GM12865 (cell line): Measurements from ENCODE around the gene F10.
"Not testable (repeated sequence)": the region's sequence is repeated elsewhere in the genome, so short reads cannot be mapped to it uniquely, and the experiment has no call there.

Experiments
- DNase-seq: peaks from one replicate; pipeline ENCODE4 v3.0.0; 2010; ENCODE audit warnings: low read depth
- H3K4me3 ChIP-seq: 2 replicates; pipeline ENCODE4 v1.5.1; 2011; ENCODE audit warnings: mild to moderate bottlenecking, low read depth, low read length, control low read depth
- TF ChIP-seq, protein P1 (sequence below): IDR thresholded peaks from 2 replicates; pipeline ENCODE4 v1.5.1; 2011; ENCODE audit warnings: low read length, control low read depth, low read depth, inconsistent platforms; ENCODE audit not compliant: insufficient read depth; ENCODE audit errors: missing control alignments

F10 gene

DNA sequence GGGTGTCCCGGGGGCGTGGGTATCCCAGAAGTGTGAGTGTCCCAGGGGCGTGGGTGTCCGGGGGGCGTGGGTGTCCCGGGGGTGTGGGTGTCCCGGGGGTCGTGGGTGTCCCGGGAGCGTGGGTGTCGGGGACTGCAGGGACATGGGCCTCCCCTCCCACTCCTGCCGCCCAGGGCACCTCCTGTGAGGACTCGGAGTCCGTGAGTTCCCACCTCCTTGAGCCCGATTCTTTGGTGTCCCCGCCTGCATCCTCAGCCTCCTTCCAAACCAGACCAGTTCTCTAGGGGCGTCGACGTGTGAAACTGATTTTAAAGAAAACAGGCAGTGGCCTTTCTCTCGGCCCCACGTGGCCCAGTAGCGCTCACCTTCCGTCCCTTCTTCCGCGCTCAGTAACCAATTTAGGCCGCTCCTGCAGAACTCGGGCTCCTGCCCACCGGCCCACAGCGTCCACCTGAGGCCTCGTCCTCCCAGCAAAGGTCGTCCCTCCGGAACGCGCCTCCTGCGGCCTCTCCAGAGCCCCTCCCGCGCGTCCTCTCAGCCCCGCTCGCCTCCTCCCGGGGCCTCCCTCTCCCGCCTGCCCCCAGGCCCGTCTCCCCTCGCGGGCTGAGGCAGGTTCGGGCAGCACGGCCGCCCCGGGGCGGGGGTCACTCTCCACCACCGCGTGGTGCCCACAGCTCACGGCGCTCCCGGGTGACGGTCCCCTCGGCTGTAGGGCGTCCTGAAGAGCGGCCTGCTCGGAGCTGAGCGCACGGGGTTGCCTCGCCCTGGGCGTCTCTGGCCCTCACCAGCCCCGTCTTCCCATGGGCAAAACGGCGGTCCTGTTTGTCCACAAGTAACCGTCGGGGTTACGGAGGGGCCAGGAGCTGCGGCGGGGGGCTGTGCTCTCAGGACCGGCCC, 13.2 kb upstream of the F10 start:
- no peak for DNase-seq
- no peak overlapping the region for H3K4me3 ChIP-seq
- TF ChIP-seq, protein P1, sequence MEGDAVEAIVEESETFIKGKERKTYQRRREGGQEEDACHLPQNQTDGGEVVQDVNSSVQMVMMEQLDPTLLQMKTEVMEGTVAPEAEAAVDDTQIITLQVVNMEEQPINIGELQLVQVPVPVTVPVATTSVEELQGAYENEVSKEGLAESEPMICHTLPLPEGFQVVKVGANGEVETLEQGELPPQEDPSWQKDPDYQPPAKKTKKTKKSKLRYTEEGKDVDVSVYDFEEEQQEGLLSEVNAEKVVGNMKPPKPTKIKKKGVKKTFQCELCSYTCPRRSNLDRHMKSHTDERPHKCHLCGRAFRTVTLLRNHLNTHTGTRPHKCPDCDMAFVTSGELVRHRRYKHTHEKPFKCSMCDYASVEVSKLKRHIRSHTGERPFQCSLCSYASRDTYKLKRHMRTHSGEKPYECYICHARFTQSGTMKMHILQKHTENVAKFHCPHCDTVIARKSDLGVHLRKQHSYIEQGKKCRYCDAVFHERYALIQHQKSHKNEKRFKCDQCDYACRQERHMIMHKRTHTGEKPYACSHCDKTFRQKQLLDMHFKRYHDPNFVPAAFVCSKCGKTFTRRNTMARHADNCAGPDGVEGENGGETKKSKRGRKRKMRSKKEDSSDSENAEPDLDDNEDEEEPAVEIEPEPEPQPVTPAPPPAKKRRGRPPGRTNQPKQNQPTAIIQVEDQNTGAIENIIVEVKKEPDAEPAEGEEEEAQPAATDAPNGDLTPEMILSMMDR = no peak

DNA sequence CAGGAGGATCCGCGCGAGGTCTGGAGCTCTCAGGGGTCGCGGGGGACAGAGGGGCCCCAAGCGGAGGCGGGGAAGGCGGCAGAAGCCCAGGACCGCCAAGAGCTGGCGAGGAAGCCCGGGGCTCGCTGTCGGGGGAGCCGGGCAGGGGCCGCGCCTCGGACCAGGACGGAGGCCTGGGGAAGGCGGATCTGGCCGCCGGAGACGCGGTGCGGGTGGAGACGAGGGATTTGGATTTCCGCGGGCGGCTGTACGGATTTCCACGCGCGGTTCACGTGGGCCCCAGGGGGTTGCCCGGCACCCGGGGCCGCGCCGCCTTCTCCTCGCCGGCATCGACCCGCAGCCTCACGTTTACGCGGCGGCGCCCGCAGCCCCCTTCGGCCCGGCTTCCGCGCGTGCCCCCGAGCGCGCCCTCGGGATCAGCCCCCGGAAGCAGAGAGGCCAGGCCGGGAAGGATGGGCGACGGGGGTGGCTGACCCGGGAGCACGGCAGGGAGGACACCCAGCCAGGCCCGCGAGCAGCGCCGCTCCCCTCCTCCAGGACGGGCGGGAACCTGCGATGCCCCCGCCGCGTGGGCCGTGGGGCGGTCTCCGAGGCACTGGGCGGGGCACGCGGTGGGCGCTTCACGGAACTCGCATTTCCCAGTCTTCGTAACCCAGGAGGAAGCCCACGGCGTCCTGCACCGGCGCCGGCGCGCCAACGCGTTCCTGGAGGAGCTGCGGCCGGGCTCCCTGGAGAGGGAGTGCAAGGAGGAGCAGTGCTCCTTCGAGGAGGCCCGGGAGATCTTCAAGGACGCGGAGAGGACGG, 12.3 kb upstream of the F10 start:
- TF ChIP-seq, protein P1 = no peak
- H3K4me3 ChIP-seq = no peak overlapping the region
- no peak for DNase-seq

- no peak for DNase-seq
- no peak overlapping the region for H3K4me3 ChIP-seq
- TF ChIP-seq, protein P1 = no peak
Measured at GRCh38 chr13:113110852-113111315, 11.7 kb upstream of the F10 start.

DNA sequence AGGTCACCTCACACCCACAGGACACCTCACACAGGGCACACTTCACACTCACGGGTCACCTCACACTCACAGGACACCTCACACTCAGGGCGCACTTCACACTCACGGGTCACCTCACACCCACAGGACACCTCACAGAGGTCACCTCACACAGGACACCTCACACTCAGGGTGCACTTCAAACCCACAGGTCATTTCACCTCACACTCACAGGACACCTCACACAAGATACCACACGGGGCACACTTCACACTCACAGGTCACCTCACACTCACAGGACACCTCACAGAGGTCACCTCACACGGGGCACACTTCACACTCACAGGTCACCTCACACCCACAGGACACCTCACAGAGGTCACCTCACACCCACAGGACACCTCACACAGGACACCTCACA, 10.8 kb upstream of the F10 start:
- DNase-seq, H3K4me3 ChIP-seq: not testable (repeated sequence)

DNA sequence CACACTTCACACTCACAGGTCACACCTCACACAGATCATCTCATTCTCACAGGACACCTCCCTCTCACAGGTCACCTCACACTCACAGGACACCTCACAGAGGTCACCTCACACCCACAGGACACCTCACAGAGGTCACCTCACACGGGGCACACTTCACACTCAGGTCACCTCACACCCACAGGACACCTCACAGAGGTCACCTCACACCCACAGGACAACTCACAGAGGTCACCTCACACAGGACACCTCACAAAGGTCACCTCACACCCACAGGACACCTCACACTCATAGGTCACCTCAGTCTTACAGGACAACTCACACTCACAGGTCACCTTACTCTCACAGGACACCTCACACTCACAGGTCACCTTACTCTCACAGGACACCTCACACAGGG, 10.1 kb upstream of the F10 start:
- not testable (repeated sequence) for DNase-seq, H3K4me3 ChIP-seq

DNA sequence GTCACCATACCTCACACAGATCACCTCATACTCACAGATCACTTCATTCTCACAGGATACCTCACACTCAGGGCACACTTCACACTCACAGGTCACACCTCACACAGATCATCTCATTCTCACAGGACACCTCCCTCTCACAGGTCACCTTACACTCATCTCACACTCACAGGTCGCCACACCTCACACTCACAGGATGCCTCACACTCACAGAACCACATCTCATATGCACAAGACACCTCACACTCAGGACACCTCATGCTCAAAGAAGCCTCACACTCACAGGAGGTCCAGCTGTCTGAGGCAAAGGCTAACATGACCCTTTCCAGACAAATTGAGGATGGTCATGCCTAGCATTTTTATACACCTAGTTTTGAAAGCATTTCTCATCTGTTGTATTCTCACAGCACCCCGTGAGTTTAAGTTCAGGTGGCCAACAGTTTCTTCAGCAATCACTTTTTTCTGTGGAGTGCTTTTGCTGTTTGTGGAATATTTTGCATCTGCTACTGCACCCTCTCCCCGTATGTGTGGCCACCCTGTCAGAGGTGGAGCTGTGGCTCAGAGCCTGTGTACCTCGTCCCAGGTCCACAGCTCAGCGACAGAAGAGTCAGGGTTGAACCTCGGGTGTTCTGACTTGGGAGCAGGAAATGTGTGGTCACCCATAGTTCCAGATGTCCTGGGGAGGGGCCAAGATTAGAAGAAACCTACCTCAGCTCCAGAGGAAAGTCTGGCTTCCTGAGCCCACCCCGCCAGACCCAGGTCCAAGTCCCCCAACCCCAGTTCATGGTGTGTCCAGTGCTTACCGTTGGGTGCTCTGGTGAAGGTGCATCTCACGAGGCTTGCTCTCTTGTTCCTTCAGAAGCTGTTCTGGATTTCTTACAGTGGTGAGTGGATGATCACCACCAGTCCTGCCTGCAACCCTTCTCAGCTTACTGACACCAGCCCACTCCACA, 9.4 kb upstream of the F10 start:
- no peak for DNase-seq
- TF ChIP-seq, protein P1 = no peak

GRCh38 chr13:113113846-113114271, 8.7 kb upstream of the F10 start:
- no peak overlapping the region for H3K4me3 ChIP-seq
- TF ChIP-seq, protein P1 = no peak
- no peak for DNase-seq

More for the DNA sequence above, 9.4 kb upstream of the F10 start:
- no peak overlapping the region for H3K4me3 ChIP-seq
